OCI-LY1 (cell line): ENCODE data around the gene CAPS.

Experiments
- H2AFZ ChIP-seq: fragments of 200-600 bp; sonication (generic), shearing (Covaris generic); 2 replicates; pipeline ENCODE4 v1.6.0; 2014; ENCODE audit warnings: antibody characterized with exemption, mild to moderate bottlenecking, low read length
- H3F3A ChIP-seq: fragments of 200-600 bp; sonication (generic), shearing (Covaris generic); 2 replicates; pipeline ENCODE4 v1.6.0; 2014; ENCODE audit warnings: mild to moderate bottlenecking, antibody characterized with exemption, low read length, moderate library complexity; ENCODE audit not compliant: insufficient read depth
- H3K27ac ChIP-seq: fragments of 200-600 bp; sonication (generic); 2 replicates; pipeline ENCODE4 v1.5.1; 2014; ENCODE audit warnings: low read length, mixed run types, mild to moderate bottlenecking, low read depth; ENCODE audit not compliant: poor library complexity, severe bottlenecking
- H3K27me3 ChIP-seq: fragments of 200-600 bp; sonication (generic); 2 replicates; pipeline ENCODE4 v1.6.0; 2014; ENCODE audit warnings: antibody characterized with exemption, mild to moderate bottlenecking, low read length, moderate library complexity; ENCODE audit not compliant: insufficient read depth
- H3K36me3 ChIP-seq: fragments of 200-600 bp; sonication (generic); 2 replicates; pipeline ENCODE4 v1.6.1; 2014; ENCODE audit warnings: mild to moderate bottlenecking, antibody characterized with exemption, low read length, moderate library complexity, mixed read lengths; ENCODE audit not compliant: insufficient read depth
- H3K4me1 ChIP-seq: fragments of 200-600 bp; sonication (generic); 2 replicates; pipeline ENCODE4 v1.5.1; 2014; ENCODE audit warnings: mild to moderate bottlenecking, low read length, moderate library complexity; ENCODE audit not compliant: insufficient read depth, severe bottlenecking
- H3K4me2 ChIP-seq: fragments of 200-600 bp; sonication (generic), shearing (Covaris generic); 2 replicates; pipeline ENCODE4 v1.6.1; 2014; ENCODE audit warnings: low read length
- H3K4me3 ChIP-seq: fragments of 200-600 bp; sonication (generic); 2 replicates; pipeline ENCODE4 v1.5.1; 2014; ENCODE audit warnings: low read length, low read depth, mild to moderate bottlenecking, mixed read lengths; ENCODE audit not compliant: poor library complexity, severe bottlenecking
- H3K79me2 ChIP-seq: fragments of 200-600 bp; shearing (Covaris generic); 2 replicates; pipeline ENCODE4 v1.6.1; 2016; ENCODE audit warnings: mixed run types, low read length, mixed read lengths; ENCODE audit not compliant: insufficient read depth
- H3K9ac ChIP-seq: fragments of 200-600 bp; sonication (generic), shearing (Covaris generic); 2 replicates; pipeline ENCODE4 v1.6.1; 2014; ENCODE audit warnings: mild to moderate bottlenecking, low read length, mixed read lengths
- H3K9me2 ChIP-seq: fragments of 200-600 bp; sonication (generic), shearing (Covaris generic); 2 replicates; pipeline ENCODE4 v1.6.1; 2014; ENCODE audit warnings: low read depth, mild to moderate bottlenecking, low read length, mixed read lengths
- H3K9me3 ChIP-seq: fragments of 200-600 bp; shearing (Covaris generic); 2 replicates; pipeline ENCODE4 v1.6.1; 2014; ENCODE audit warnings: low read length, mixed read lengths
- H4K20me1 ChIP-seq: fragments of 200-600 bp; sonication (generic), shearing (Covaris generic); 2 replicates; pipeline ENCODE4 v1.6.0; 2016; ENCODE audit warnings: mild to moderate bottlenecking, low read length; ENCODE audit not compliant: insufficient read depth
- EZH2 ChIP-seq: fragments of 200-600 bp; sonication (generic), shearing (Covaris generic); IDR thresholded peaks from 2 replicates; pipeline ENCODE4 v1.8.0; 2017; ENCODE audit warnings: borderline replicate concordance, mixed run types, mild to moderate bottlenecking, antibody characterized with exemption, low read length, moderate library complexity, mixed read lengths
- TF ChIP-seq, protein P1 (sequence below): fragments of 200-600 bp; sonication (generic), shearing (Covaris generic); IDR thresholded peaks from 2 replicates; pipeline ENCODE4 v1.5.1; 2017; ENCODE audit warnings: mild to moderate bottlenecking, antibody characterized with exemption, low read length, moderate library complexity, mixed read lengths

CAPS gene

DNA sequence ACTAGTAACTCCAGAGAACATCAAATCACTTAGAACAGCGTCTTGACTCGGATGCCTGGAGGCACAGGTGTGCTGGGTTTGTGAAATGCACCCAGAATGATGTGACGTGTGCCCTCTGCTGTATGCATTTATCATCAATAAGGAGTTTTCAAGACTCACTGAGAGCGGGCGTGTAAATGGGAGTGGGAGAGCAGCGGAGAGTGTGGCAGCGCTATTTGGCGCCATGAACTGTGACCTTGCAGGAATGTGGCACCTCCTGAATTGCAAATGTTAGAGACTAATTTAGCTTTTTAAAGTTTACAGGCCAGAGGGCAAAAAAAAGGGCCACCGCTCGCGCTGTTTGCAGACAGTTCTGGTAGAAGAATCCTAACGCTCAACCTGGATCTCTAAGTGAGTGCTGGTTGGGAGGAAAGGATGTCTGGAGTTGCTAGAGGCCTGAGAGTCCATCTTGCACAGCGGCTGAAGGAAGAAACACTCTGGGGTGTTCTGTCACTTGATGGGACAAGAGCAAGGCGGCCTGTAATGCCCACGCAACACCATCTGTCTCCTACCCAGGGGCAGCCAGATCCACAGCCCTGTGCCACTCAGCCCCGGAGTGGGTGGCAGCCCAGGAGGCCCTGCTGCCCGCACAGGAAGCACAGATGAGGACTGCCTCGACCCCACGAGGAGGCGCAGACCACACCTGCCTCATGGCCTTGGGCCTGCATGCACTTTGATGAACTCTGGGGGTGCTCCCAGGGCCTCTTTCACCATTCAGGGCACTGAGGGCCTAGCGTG lies 44.2 kb downstream of the CAPS start:
- no peak overlapping the region for H3K9ac ChIP-seq
- no peaks in the 10 kb centered on the region for H3K9me3 ChIP-seq
- no peak overlapping the region for H3K4me2 ChIP-seq
- no peak overlapping the region for H3K4me3 ChIP-seq
- no peaks in the 10 kb centered on the region for H3F3A ChIP-seq
- TF ChIP-seq EZH2: no peak
- TF ChIP-seq, protein P1, sequence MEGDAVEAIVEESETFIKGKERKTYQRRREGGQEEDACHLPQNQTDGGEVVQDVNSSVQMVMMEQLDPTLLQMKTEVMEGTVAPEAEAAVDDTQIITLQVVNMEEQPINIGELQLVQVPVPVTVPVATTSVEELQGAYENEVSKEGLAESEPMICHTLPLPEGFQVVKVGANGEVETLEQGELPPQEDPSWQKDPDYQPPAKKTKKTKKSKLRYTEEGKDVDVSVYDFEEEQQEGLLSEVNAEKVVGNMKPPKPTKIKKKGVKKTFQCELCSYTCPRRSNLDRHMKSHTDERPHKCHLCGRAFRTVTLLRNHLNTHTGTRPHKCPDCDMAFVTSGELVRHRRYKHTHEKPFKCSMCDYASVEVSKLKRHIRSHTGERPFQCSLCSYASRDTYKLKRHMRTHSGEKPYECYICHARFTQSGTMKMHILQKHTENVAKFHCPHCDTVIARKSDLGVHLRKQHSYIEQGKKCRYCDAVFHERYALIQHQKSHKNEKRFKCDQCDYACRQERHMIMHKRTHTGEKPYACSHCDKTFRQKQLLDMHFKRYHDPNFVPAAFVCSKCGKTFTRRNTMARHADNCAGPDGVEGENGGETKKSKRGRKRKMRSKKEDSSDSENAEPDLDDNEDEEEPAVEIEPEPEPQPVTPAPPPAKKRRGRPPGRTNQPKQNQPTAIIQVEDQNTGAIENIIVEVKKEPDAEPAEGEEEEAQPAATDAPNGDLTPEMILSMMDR: no peak
- no peak overlapping the region for H2AFZ ChIP-seq
- H3K9me2 ChIP-seq: no peaks in the 10 kb centered on the region
- H3K4me1 ChIP-seq: peaks cover 73% of the 10 kb centered on the region
- no peaks in the 10 kb centered on the region for H3K27me3 ChIP-seq
- peak overlapping the region; percentile 30 for H3K27ac ChIP-seq
- H3K36me3 ChIP-seq: peaks cover 4% of the 10 kb centered on the region; the same call in 1 of the 2 replicates
- H3K79me2 ChIP-seq: peaks cover 74% of the 10 kb centered on the region
- H4K20me1 ChIP-seq: no peaks in the 10 kb centered on the region

DNA sequence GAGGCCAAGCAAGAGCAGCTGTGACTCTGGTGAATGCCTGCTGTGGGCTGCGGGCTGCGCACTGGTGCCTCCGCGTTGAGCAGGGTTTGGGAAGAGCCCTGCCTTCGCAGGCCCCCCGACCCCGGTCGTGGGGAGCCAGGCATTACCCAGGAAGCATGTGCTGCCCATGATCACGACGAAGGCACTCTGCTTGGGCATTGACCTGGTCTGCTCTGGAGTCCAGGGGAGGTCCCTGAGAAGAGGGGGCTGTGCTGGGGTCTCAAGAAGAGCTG lies 44.7 kb downstream of the CAPS start:
- no peak overlapping the region for H3K9ac ChIP-seq
- H3F3A ChIP-seq: no peaks in the 10 kb centered on the region
- H3K27ac ChIP-seq: no peak overlapping the region
- peaks cover 4% of the 10 kb centered on the region; the same call in 1 of the 2 replicates for H3K36me3 ChIP-seq
- no peaks in the 10 kb centered on the region for H3K9me2 ChIP-seq
- no peak overlapping the region for H3K4me2 ChIP-seq
- no peaks in the 10 kb centered on the region for H3K9me3 ChIP-seq
- H3K4me3 ChIP-seq: no peak overlapping the region
- H4K20me1 ChIP-seq: no peaks in the 10 kb centered on the region
- H3K79me2 ChIP-seq: peaks cover 74% of the 10 kb centered on the region
- H3K27me3 ChIP-seq: no peaks in the 10 kb centered on the region
- H2AFZ ChIP-seq: no peak overlapping the region
- TF ChIP-seq, protein P1: no peak
- TF ChIP-seq EZH2: no peak
- peaks cover 73% of the 10 kb centered on the region for H3K4me1 ChIP-seq

DNA sequence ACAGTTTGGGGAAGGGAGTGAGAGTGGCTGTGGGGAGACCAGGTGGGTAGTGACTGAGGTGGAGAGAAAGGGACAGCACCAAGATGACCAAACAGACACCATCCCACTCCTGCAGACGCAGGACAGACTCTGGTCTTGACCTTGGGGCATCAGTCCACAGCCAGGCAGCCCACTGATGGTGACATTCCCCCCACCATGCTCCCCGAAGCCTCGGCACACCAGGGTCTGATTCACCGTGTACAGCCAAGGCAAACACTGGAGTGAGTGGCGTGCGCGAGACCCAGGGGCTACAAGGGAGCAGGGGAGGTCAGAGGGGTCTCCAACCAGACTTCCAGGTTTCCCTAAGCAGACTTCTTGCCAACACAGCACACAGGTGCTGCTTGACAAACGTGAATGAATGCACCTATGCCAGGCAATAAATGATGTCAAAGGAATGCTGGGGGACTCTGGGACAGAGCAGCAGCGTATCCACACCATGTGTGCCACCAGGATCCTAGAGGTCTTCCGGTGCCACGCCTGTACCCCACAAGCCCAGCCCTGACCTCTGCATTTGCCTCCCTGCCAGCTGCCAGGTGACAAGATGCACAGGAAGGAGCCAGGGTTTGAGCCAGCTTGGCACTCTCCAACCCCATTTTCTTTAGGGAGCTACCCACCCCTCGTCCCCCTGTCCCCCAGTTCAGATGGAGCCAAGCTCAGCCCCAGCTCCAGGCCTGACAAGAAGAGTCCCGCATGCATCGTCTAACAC lies 45.4 kb downstream of the CAPS start:
- TF ChIP-seq, protein P1: no peak
- no peak for TF ChIP-seq EZH2
- H2AFZ ChIP-seq: no peak overlapping the region
- H3K79me2 ChIP-seq: peaks cover 74% of the 10 kb centered on the region
- no peaks in the 10 kb centered on the region for H3F3A ChIP-seq
- H3K27me3 ChIP-seq: no peaks in the 10 kb centered on the region
- no peak overlapping the region for H3K4me2 ChIP-seq
- H3K27ac ChIP-seq: peak overlapping the region; percentile 43
- H3K36me3 ChIP-seq: peaks cover 4% of the 10 kb centered on the region; the same call in 1 of the 2 replicates
- no peaks in the 10 kb centered on the region for H4K20me1 ChIP-seq
- no peaks in the 10 kb centered on the region for H3K9me2 ChIP-seq
- H3K4me3 ChIP-seq: no peak overlapping the region
- peaks cover 73% of the 10 kb centered on the region for H3K4me1 ChIP-seq
- H3K9me3 ChIP-seq: no peaks in the 10 kb centered on the region
- no peak overlapping the region for H3K9ac ChIP-seq
